ENCODE measurements around the gene IFIT1B. TPM values are rescaled to one million over a fixed set of nuclear protein-coding genes. Genes with fewer than 3 reads are reported as not detected.

IFIT1B gene
- total RNA-seq, 1 experiment from 2014 or later: not detected

GRCh38 chr10:89379103-89379502, 1.2 kb downstream of the IFIT1B start (continued):
- TF ChIP-seq E2F4 (CRISPR knock-in tag; IDR thresholded peaks at IDR 0.05; ENCODE audit: borderline replicate concordance, low read depth): no peak
- TF ChIP-seq USF2 (CRISPR knock-in tag; IDR thresholded peaks at IDR 0.05): no peak
- TF ChIP-seq, protein P1, sequence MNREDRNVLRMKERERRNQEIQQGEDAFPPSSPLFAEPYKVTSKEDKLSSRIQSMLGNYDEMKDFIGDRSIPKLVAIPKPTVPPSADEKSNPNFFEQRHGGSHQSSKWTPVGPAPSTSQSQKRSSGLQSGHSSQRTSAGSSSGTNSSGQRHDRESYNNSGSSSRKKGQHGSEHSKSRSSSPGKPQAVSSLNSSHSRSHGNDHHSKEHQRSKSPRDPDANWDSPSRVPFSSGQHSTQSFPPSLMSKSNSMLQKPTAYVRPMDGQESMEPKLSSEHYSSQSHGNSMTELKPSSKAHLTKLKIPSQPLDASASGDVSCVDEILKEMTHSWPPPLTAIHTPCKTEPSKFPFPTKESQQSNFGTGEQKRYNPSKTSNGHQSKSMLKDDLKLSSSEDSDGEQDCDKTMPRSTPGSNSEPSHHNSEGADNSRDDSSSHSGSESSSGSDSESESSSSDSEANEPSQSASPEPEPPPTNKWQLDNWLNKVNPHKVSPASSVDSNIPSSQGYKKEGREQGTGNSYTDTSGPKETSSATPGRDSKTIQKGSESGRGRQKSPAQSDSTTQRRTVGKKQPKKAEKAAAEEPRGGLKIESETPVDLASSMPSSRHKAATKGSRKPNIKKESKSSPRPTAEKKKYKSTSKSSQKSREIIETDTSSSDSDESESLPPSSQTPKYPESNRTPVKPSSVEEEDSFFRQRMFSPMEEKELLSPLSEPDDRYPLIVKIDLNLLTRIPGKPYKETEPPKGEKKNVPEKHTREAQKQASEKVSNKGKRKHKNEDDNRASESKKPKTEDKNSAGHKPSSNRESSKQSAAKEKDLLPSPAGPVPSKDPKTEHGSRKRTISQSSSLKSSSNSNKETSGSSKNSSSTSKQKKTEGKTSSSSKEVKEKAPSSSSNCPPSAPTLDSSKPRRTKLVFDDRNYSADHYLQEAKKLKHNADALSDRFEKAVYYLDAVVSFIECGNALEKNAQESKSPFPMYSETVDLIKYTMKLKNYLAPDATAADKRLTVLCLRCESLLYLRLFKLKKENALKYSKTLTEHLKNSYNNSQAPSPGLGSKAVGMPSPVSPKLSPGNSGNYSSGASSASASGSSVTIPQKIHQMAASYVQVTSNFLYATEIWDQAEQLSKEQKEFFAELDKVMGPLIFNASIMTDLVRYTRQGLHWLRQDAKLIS (CRISPR knock-in tag; IDR thresholded peaks at IDR 0.05; ENCODE audit: borderline replicate concordance): no peak
- TF ChIP-seq, protein P2, sequence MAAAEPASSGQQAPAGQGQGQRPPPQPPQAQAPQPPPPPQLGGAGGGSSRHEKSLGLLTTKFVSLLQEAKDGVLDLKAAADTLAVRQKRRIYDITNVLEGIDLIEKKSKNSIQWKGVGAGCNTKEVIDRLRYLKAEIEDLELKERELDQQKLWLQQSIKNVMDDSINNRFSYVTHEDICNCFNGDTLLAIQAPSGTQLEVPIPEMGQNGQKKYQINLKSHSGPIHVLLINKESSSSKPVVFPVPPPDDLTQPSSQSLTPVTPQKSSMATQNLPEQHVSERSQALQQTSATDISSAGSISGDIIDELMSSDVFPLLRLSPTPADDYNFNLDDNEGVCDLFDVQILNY (CRISPR knock-in tag; IDR thresholded peaks at IDR 0.05): no peak
- TF ChIP-seq HMGXB4 (CRISPR knock-in tag; IDR thresholded peaks at IDR 0.05): no peak
- TF ChIP-seq ZNF232 (CRISPR knock-in tag; IDR thresholded peaks at IDR 0.05): no peak

- Mint-ChIP-seq H3K4me3 (no peak overlapping the region), H3K36me3 (no peaks in the 10 kb centered on the region), H3K27ac (no peak overlapping the region), H3K4me1 (peaks cover 17% of the 10 kb centered on the region), H3K27me3 (ENCODE audit: low read depth) (no peaks in the 10 kb centered on the region), H3K9me3 (no peaks in the 10 kb centered on the region)
- ATAC-seq (no peak), DNase-seq (ENCODE audit: low spot score) (no peak)
- CTCF ChIA-PET: no interaction called here
- POLR2A ChIA-PET: no interaction called here
- TF ChIP-seq, protein P3, sequence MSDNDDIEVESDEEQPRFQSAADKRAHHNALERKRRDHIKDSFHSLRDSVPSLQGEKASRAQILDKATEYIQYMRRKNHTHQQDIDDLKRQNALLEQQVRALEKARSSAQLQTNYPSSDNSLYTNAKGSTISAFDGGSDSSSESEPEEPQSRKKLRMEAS (CRISPR knock-in tag; IDR thresholded peaks at IDR 0.05): no peak
- TF ChIP-seq NR2C2 (CRISPR knock-in tag; IDR thresholded peaks at IDR 0.05): no peak
- no peak for TF ChIP-seq RELA (CRISPR knock-in tag; IDR thresholded peaks at IDR 0.05; ENCODE audit: borderline replicate concordance)
- no peak for TF ChIP-seq SOX15 (CRISPR knock-in tag; IDR thresholded peaks at IDR 0.05)
- no peak for TF ChIP-seq OVOL2 (CRISPR knock-in tag; IDR thresholded peaks at IDR 0.05; ENCODE audit: borderline replicate concordance)
- no peak for TF ChIP-seq ZNF219 (CRISPR knock-in tag; IDR thresholded peaks at IDR 0.05; ENCODE audit: borderline replicate concordance)
- TF ChIP-seq GTF2I (CRISPR knock-in tag; conservative IDR thresholded peaks at IDR 0.05): no peak
- TF ChIP-seq PRRX2 (CRISPR knock-in tag; IDR thresholded peaks at IDR 0.05): no peak
- TF ChIP-seq TP53 (CRISPR knock-in tag; IDR thresholded peaks at IDR 0.05): no peak
- TF ChIP-seq ZBTB21 (CRISPR knock-in tag; IDR thresholded peaks at IDR 0.05; ENCODE audit: borderline replicate concordance): no peak
- TF ChIP-seq AR (CRISPR knock-in tag; IDR thresholded peaks at IDR 0.05): no peak
- TF ChIP-seq, protein P4, sequence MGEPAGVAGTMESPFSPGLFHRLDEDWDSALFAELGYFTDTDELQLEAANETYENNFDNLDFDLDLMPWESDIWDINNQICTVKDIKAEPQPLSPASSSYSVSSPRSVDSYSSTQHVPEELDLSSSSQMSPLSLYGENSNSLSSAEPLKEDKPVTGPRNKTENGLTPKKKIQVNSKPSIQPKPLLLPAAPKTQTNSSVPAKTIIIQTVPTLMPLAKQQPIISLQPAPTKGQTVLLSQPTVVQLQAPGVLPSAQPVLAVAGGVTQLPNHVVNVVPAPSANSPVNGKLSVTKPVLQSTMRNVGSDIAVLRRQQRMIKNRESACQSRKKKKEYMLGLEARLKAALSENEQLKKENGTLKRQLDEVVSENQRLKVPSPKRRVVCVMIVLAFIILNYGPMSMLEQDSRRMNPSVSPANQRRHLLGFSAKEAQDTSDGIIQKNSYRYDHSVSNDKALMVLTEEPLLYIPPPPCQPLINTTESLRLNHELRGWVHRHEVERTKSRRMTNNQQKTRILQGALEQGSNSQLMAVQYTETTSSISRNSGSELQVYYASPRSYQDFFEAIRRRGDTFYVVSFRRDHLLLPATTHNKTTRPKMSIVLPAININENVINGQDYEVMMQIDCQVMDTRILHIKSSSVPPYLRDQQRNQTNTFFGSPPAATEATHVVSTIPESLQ (CRISPR knock-in tag; IDR thresholded peaks at IDR 0.05): no peak
- TF ChIP-seq ZNF416 (CRISPR knock-in tag; IDR thresholded peaks at IDR 0.05): no peak
- no peak for TF ChIP-seq CREM (CRISPR knock-in tag; IDR thresholded peaks at IDR 0.05)
- no peak for TF ChIP-seq HMGA2 (CRISPR knock-in tag; IDR thresholded peaks at IDR 0.05)
- no peak for TF ChIP-seq USF2 (CRISPR knock-in tag; IDR thresholded peaks at IDR 0.05)
Observed at GRCh38 chr10:89382757-89383156, 4.9 kb downstream of the IFIT1B start.

All from WTC11 (cell line).